ENCODE results near the gene PNKD. TPM values are rescaled to one million over a fixed set of nuclear protein-coding genes. Genes with fewer than 3 reads are reported as not detected.

The PNKD gene
- total RNA-seq, 1 experiment from 2014 or later, result 58.1 TPM

DNA sequence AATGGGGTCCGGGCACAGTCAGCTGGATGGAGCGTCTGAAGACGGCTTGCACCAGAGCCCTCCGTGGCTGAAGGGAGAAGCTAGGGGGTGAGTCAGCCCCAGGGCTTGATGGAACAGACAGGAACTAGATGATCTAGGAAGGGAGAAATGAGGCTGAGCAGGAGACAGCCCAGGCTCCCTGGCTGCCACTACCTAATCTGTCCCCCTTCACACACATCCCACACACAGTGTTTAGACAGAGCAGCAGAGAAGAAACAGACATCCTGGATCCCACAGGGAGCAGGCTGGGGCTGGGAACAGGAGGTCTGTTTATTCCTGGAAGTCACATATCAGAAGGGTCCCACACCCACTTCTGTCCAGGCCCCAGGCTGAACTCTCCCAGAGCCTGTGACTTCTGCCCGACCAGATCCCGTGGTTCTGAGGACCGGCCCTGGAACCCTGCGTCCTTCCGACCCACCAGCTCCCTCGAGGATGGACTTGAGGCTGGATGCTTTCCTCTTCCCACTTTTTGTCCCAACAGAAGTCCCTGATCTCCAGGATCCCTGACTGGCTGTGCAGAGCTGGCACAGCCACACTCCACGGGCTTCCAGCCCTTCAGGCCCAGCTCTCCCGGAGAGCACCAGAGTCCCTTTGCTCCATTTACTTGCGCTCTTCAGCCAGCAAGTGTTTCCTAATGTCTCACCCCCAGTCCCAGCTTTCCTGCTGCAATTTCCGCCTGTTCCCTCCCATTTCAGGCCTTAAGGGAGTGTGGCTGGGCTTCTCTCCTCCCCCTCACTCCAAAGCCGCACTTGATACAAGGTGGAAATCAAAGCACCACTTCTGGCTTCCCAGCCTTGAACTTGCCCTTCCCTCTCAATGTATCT lies 11.0 kb upstream of the PNKD start:
- Histone ChIP-seq H3K27me3 (ENCODE audit: insufficient read depth, low read length) (no peaks in the 10 kb centered on the region), H2AFZ (ENCODE audit: low read depth, low read length, poor library complexity, severe bottlenecking) (no peak overlapping the region), H3K4me2 (ENCODE audit: low read length) (no peak overlapping the region), H3K9me2 (ENCODE audit: insufficient read depth) (no peaks in the 10 kb centered on the region), H3K4me1 (ENCODE audit: control insufficient read depth in 1 of 2, insufficient read depth in 2 of 2, low read length in 2 of 2) (peaks cover 0 to 5% of the 10 kb centered on the region in 2 experiments; a peak in 1 of 4 replicates), H3K79me2 (ENCODE audit: insufficient read depth, low read length) (no peaks in the 10 kb centered on the region), H3K27ac (ENCODE audit: low read depth, low read length) (no peak overlapping the region), H3K9ac (ENCODE audit: low read length) (no peak overlapping the region), H3K9me3 (ENCODE audit: control insufficient read depth in 1 of 2, insufficient read depth in 1 of 2, low read depth in 1 of 2, low read length in 2 of 2) (no peaks in the 10 kb centered on the region), H3K36me3 (ENCODE audit: control insufficient read depth in 1 of 2, insufficient read depth in 2 of 2, low read length in 2 of 2) (peaks cover 11 to 12% of the 10 kb centered on the region in 2 experiments; a peak in 3 of 4 replicates), H3K4me3 (replicated peaks in 1 of 2; ENCODE audit: low read depth in 1 of 2, low read length in 2 of 2) (no peak overlapping the region), H4K20me1 (ENCODE audit: insufficient read depth) (no peaks in the 10 kb centered on the region)
- ChIA-PET RAD21 (ENCODE audit: low non-redundant PET in 1 of 2, low total read pairs in 2 of 2, uncharacterized antibody in 2 of 2, unreplicated experiment in 2 of 2) (no interaction called here), POLR2A (interaction anchor here (0.9 kb wide), 1 partner anchor 11 kb away, joined by 3 read pairs; the partner anchor contains the start of genes AAMP and PNKD), CTCF (interaction anchor here (2.0 to 2.5 kb wide), 2 partner anchors 11 to 91 kb away, joined by 6 to 16 read pairs; partner anchors contain the start of genes AAMP and PNKD)
- DNase-seq (ENCODE audit: low read depth, low spot score), result no peak
- intact Hi-C loops (cut with micrococcal nuclease), result loop anchor here (5.0 kb wide), 1 partner anchor 72 kb away; no protein-coding TSS in a partner anchor
- TF ChIP-seq CBX3 (IDR thresholded peaks at IDR 0.05; ENCODE audit: low read depth), result no peak
- TF ChIP-seq, protein P1, sequence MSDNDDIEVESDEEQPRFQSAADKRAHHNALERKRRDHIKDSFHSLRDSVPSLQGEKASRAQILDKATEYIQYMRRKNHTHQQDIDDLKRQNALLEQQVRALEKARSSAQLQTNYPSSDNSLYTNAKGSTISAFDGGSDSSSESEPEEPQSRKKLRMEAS (IDR thresholded peaks at IDR 0.05), result no peak
- no peak for TF ChIP-seq YY1 (IDR thresholded peaks at IDR 0.05; ENCODE audit: extremely low read depth, insufficient replicate concordance, low read depth, low read length)
- TF ChIP-seq SRF (IDR thresholded peaks at IDR 0.05; ENCODE audit: low read depth), result no peak
- TF ChIP-seq POLR2AphosphoS5 (IDR thresholded peaks at IDR 0.05; ENCODE audit: low read depth, low read length), result no peak
- TF ChIP-seq EZH2 (IDR thresholded peaks at IDR 0.05), result no peak
- no peak for TF ChIP-seq POLR2A (IDR thresholded peaks at IDR 0.05; ENCODE audit: borderline replicate concordance, extremely low read depth, insufficient read depth, insufficient read length)
- no peak for TF ChIP-seq RAD21 (IDR thresholded peaks at IDR 0.05; ENCODE audit: low read depth)
- TF ChIP-seq JUND (IDR thresholded peaks at IDR 0.05), result no peak
- no peak for TF ChIP-seq SP1 (IDR thresholded peaks at IDR 0.05; ENCODE audit: low read depth)
- no peak for TF ChIP-seq TCF7L2 (IDR thresholded peaks at IDR 0.05; ENCODE audit: borderline replicate concordance, extremely low read depth, insufficient read depth, insufficient read length)
- TF ChIP-seq, protein P2, sequence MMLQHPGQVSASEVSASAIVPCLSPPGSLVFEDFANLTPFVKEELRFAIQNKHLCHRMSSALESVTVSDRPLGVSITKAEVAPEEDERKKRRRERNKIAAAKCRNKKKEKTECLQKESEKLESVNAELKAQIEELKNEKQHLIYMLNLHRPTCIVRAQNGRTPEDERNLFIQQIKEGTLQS (IDR thresholded peaks at IDR 0.05), result no peak
- TF ChIP-seq ZNF274 (IDR thresholded peaks at IDR 0.05; ENCODE audit: low read depth, low read length), result no peak
- no TSS peak for BruUV-seq (replicated peaks)
- no peak for ATAC-seq
